T-helper 2 cell treated with Interferon-gamma antibody and Interleukin-4, amounts not matched to agents 5 μg/mL and 100 μg/mL, for 36 hours (primary cell): ENCODE data around the gene MRPL32.

Experiments
- DNase-seq: peaks from one replicate; pipeline ENCODE4 v3.0.0; 2021; ENCODE audit warnings: low spot score
- H3K27ac Mint-ChIP-seq: one replicate; pipeline ENCODE4 v1.8.0; 2021; ENCODE audit warnings: mild to moderate bottlenecking, mixed read lengths
- H3K27me3 Mint-ChIP-seq: one replicate; pipeline ENCODE4 v1.8.0; 2021; ENCODE audit warnings: low read depth, mixed read lengths
- H3K36me3 Mint-ChIP-seq: one replicate; pipeline ENCODE4 v1.8.0; 2021; ENCODE audit warnings: low read depth, mixed read lengths
- H3K4me1 Mint-ChIP-seq: one replicate; pipeline ENCODE4 v1.8.0; 2021; ENCODE audit warnings: low read depth, mixed read lengths
- H3K4me3 Mint-ChIP-seq: one replicate; pipeline ENCODE4 v1.8.0; 2022; ENCODE audit warnings: mild to moderate bottlenecking, moderate library complexity, mixed read lengths
- H3K9me3 Mint-ChIP-seq: one replicate; pipeline ENCODE4 v1.8.0; 2021; ENCODE audit warnings: mixed read lengths

The MRPL32 gene

DNA sequence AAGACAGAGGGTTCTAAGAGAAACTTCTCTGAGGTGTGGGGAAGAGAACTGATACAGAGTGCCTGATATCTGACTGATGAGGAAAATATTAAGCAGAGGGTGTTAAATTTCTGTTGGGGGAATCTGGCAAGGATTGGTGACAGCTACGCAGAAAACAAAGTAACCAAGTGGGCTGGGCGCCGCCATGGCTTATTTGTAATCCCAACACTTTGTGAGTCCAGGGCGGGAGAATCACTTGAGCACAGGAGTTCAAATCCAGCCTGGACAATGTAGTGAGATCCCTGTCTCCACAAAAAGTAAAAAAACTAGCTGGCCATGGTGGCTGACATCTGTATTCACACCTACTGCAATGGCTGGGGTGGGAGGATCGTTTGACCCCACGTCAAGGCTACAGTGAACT is 18.2 kb upstream of the MRPL32 start:
- Mint-ChIP-seq H3K27me3 (no peaks in the 10 kb centered on the region), H3K36me3 (peaks cover 53% of the 10 kb centered on the region), H3K9me3 (no peaks in the 10 kb centered on the region), H3K4me3 (peak overlapping the region; percentile 82), H3K27ac (peak overlapping the region; percentile 79), H3K4me1 (peaks cover 67% of the 10 kb centered on the region)
- no peak for DNase-seq

DNA sequence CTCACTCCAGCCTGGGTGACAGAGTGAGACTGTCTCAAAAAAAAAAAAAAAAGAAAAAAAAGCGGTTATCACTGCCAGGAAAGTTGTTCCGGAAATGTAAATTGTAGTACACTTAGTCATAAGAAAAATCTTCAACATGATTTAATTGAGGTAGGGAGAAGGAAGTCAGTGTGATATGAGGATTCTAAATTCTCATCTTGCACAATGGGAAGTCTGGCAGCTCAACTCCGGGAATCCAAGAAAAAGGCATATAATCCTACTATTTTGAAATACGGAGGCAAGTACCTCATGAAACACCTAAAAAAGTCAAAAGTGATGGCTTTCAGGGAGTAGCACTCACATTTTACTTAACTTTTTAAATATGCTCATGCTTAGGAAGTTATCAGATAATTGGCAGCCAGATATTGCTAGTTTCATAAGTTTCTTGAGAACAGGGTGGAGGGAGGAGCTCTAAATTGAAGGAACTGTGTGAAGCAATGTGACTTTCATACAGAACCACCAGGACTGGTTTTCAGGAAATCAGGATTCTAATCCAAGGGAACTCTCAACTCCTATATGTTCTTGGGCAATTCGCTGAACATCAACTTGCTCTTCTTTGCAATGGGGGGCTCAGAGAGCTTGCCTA is 17.6 kb upstream of the MRPL32 start:
- H3K27ac Mint-ChIP-seq = peak overlapping the region; percentile 79
- peak overlapping the region; percentile 46 for H3K4me3 Mint-ChIP-seq
- H3K36me3 Mint-ChIP-seq = peaks cover 57% of the 10 kb centered on the region
- no peaks in the 10 kb centered on the region for H3K27me3 Mint-ChIP-seq
- H3K4me1 Mint-ChIP-seq = peaks cover 63% of the 10 kb centered on the region
- no peak for DNase-seq
- H3K9me3 Mint-ChIP-seq = no peaks in the 10 kb centered on the region

- Mint-ChIP-seq H3K36me3 (peaks cover 58% of the 10 kb centered on the region), H3K9me3 (no peaks in the 10 kb centered on the region), H3K27me3 (no peaks in the 10 kb centered on the region), H3K27ac (no peak overlapping the region), H3K4me1 (peaks cover 55% of the 10 kb centered on the region), H3K4me3 (no peak overlapping the region)
- no peak for DNase-seq
Measured at GRCh38 chr7:42915356-42915755, 16.8 kb upstream of the MRPL32 start.

DNA sequence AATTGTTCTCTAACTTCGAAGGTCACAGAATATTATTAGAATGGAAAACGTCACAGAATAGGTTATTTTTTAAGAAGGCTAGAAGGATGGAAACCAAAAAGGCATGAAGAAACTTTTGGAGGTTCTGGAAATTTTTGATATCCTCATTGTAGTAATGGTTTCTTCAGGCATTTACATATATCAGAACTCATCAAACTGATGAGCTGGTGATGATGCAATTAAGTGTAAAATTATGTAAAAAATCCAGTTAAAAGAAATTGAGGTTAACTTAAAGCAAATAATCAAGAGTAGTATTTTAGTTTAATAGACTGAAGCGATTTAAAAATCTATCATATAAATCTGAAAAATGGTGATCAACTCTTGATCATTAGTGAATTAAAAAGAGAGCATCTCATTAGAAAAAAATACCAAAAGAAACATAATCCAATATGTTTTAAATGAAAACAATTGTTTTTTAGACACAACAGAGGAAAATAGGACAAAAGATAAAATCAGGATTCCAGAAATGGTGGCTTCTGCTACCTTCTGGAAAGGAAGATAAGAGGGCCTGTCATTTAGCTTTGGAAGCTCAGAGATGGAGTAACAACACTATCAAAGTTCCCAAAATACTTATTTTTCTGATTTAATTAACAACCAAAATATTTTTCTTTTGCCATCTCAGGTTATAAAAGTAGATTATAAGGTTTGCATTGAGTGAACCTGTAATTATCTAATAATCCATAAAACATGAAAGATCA is 10.0 kb upstream of the MRPL32 start:
- Mint-ChIP-seq H3K36me3 (peaks cover 74% of the 10 kb centered on the region), H3K27ac (no peak overlapping the region), H3K27me3 (no peaks in the 10 kb centered on the region), H3K4me1 (peaks cover 22% of the 10 kb centered on the region), H3K9me3 (no peaks in the 10 kb centered on the region), H3K4me3 (no peak overlapping the region)
- no peak for DNase-seq

GRCh38 chr7:42924223-42924838 is 7.8 kb upstream of the MRPL32 start:
- DNase-seq = no peak
- Mint-ChIP-seq H3K4me3 (no peak overlapping the region), H3K27ac (no peak overlapping the region), H3K9me3 (no peaks in the 10 kb centered on the region), H3K36me3 (peaks cover 69% of the 10 kb centered on the region), H3K27me3 (no peaks in the 10 kb centered on the region), H3K4me1 (peaks cover 40% of the 10 kb centered on the region)

DNA sequence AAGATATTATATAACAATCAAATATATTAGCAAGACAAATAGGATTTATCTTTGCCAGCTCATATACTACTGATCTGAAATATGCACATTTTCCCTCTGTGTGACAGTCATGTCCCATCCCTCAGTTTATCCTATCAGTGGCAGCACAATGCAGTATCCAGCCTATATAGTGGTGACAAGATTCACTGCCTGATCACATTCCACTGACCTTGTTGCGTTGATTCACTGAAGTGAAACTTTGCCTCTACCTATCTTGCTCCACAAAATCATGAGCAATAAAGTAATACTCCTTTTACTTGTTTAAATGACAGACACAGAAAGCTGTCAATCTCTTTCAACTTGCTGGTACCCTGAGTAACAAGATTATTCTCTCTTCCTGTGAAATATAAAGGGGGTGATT is 6.5 kb upstream of the MRPL32 start:
- peaks cover 63% of the 10 kb centered on the region for H3K36me3 Mint-ChIP-seq
- H3K27me3 Mint-ChIP-seq = no peaks in the 10 kb centered on the region
- peaks cover 52% of the 10 kb centered on the region for H3K4me1 Mint-ChIP-seq
- no peaks in the 10 kb centered on the region for H3K9me3 Mint-ChIP-seq
- DNase-seq = no peak
- no peak overlapping the region for H3K27ac Mint-ChIP-seq
- H3K4me3 Mint-ChIP-seq = no peak overlapping the region

GRCh38 chr7:42926204-42926603 is 6.0 kb upstream of the MRPL32 start:
- H3K27ac Mint-ChIP-seq = no peak overlapping the region
- no peak overlapping the region for H3K4me3 Mint-ChIP-seq
- peaks cover 59% of the 10 kb centered on the region for H3K36me3 Mint-ChIP-seq
- H3K27me3 Mint-ChIP-seq = no peaks in the 10 kb centered on the region
- H3K9me3 Mint-ChIP-seq = no peaks in the 10 kb centered on the region
- DNase-seq = no peak
- peaks cover 55% of the 10 kb centered on the region for H3K4me1 Mint-ChIP-seq

DNA sequence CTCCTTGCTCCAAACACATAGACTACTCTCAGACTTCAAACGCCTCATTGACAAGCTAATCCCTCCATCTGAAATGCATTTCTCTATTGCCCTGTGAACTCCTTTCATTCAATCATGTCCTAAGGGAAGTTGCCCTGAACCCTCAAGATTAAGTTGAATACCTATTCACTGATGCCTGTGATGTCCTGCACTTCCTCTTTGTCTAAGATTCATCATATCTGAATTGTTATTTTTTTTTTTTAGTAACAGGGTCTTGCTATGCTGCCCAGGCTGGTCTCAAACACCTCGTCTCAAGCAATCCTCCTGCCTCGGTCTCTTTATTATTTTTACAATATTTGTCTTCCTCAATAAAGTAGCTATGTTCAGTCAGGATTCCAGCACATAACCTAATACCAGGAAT is 3.4 kb upstream of the MRPL32 start:
- Mint-ChIP-seq H3K36me3 (peaks cover 44% of the 10 kb centered on the region), H3K27me3 (no peaks in the 10 kb centered on the region), H3K4me3 (peak overlapping the region; percentile 6), H3K9me3 (no peaks in the 10 kb centered on the region), H3K4me1 (peaks cover 52% of the 10 kb centered on the region), H3K27ac (peak overlapping the region; percentile 27)
- no peak for DNase-seq

DNA sequence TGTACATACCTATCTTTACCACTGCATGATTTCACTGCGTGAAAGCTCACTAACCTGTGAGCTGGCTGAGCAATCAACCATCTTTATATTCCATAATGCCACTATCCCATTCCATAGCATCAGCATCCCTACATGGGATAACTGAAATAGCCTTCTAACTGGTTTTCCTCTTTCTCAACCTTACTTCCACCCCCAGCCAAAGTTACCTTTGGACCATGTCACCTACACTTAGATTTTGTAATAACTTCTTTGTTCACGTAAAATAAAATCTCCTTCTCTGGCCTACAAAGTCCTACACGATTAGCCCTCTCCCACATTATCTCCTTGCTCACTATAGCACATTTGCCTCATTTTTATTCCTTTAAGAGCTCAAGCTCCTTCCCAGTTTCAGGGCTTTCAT is 2.7 kb upstream of the MRPL32 start:
- Mint-ChIP-seq H3K27me3 (no peaks in the 10 kb centered on the region), H3K27ac (peak overlapping the region; percentile 67), H3K4me3 (peak overlapping the region; percentile 71), H3K4me1 (peaks cover 54% of the 10 kb centered on the region), H3K36me3 (peaks cover 40% of the 10 kb centered on the region), H3K9me3 (no peaks in the 10 kb centered on the region)
- no peak for DNase-seq

- Mint-ChIP-seq H3K9me3 (no peaks in the 10 kb centered on the region), H3K4me3 (peak overlapping the region; percentile 96), H3K27ac (peak overlapping the region; percentile 99), H3K36me3 (peaks cover 37% of the 10 kb centered on the region), H3K4me1 (peaks cover 48% of the 10 kb centered on the region), H3K27me3 (no peaks in the 10 kb centered on the region)
- no peak for DNase-seq
Measured at GRCh38 chr7:42930889-42931288, 1.3 kb upstream of the MRPL32 start.

DNA sequence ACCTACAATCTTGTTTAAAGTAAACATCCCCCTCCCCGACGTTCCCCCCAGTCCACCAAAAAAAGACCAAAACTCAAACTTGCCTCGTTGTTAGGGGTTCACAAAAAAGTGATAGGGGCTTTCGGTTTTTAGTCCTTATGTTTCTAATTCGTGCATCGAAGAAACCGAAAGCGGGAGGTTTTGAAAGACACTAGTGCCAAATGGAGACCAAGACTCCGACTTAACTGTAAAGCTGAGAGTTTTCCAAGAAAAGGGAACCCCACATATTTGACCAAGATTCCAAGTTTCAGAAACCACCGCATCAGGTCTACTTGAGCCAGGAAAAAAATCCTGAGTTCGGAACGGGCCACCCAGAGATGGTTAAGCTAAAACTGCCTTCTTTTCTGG is 736 bp upstream of the MRPL32 start:
- peak overlapping the region; percentile 96 for H3K4me3 Mint-ChIP-seq
- no peak for DNase-seq
- peak overlapping the region; percentile 99 for H3K27ac Mint-ChIP-seq
- peaks cover 40% of the 10 kb centered on the region for H3K36me3 Mint-ChIP-seq
- H3K4me1 Mint-ChIP-seq = peaks cover 47% of the 10 kb centered on the region
- H3K9me3 Mint-ChIP-seq = no peaks in the 10 kb centered on the region
- no peaks in the 10 kb centered on the region for H3K27me3 Mint-ChIP-seq

DNA sequence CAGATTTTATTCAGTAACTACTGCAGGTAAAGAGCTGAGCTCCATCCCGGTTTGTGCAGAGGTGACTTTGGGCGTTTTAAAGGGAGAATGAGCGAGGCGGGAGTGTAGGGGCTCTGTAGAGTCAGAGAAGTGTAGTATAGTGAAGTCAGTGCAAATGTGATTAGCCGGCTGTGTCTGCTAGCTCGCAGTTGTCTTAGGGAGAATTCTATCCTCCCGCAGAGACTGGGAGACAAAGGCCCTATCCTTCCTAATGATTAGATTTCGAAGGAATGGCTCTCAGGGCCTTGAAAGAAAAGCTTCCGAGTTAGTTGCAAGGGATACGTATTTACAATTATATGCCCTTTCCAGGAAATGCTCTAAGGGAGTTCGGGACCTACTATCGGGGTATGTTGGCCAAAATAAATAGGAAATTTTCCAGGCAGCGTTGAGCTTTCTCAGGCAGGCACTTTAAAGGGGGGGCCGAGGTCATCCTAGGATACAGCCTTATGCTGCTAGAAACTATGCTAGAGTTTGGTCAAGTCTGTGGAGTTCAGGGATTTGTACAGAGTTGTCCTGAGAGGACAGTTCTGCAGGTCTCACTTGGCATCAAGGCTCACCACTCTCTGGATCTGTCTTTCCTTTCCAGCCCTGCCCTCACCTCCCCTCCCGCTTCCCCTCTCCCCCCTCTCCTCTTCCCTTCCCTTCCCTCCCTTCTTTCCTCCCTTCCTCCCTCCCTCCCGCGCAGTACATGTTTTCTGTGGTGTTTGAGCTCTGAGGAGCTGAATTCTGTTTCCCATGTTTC is 825 bp downstream of the MRPL32 start:
- H3K27ac Mint-ChIP-seq = peak overlapping the region; percentile 99
- peaks cover 40% of the 10 kb centered on the region for H3K4me1 Mint-ChIP-seq
- H3K4me3 Mint-ChIP-seq = peak overlapping the region; percentile 96
- no peaks in the 10 kb centered on the region for H3K9me3 Mint-ChIP-seq
- no peak for DNase-seq
- H3K36me3 Mint-ChIP-seq = peaks cover 45% of the 10 kb centered on the region
- no peaks in the 10 kb centered on the region for H3K27me3 Mint-ChIP-seq

DNA sequence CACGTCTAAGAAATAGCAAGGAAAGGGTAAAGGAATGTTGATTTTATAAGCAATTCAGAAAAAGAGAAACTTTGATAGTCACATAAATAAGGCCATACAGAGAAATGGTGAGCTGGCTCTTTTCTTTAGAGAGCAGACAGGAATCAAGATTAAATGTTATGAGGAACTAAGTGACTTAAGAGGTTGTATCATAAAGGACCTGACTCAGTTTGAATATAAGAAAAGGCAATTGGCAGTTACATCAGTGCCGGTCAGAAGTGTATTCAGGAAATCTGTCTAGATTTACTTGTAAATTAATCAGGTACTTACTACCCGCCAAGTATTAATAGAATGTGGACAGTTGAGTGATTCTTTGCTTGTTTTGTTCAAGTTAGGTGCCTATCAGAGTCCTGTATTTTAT is 2.1 kb downstream of the MRPL32 start:
- H3K36me3 Mint-ChIP-seq = peaks cover 45% of the 10 kb centered on the region
- peak overlapping the region; percentile 7 for H3K27ac Mint-ChIP-seq
- peak overlapping the region; percentile 96 for H3K4me3 Mint-ChIP-seq
- H3K9me3 Mint-ChIP-seq = no peaks in the 10 kb centered on the region
- no peak for DNase-seq
- H3K27me3 Mint-ChIP-seq = no peaks in the 10 kb centered on the region
- H3K4me1 Mint-ChIP-seq = peaks cover 31% of the 10 kb centered on the region

GRCh38 chr7:42935861-42936260 is 3.7 kb downstream of the MRPL32 start:
- H3K4me3 Mint-ChIP-seq = no peak overlapping the region
- H3K27ac Mint-ChIP-seq = no peak overlapping the region
- no peak for DNase-seq
- no peaks in the 10 kb centered on the region for H3K27me3 Mint-ChIP-seq
- H3K36me3 Mint-ChIP-seq = peaks cover 46% of the 10 kb centered on the region
- H3K4me1 Mint-ChIP-seq = peaks cover 24% of the 10 kb centered on the region
- no peaks in the 10 kb centered on the region for H3K9me3 Mint-ChIP-seq
